K562 (cell line): Measurements from ENCODE around the gene FBN1. TPM values are rescaled to one million over a fixed set of nuclear protein-coding genes. Genes with fewer than 3 reads are reported as not detected.

Source experiments
- CEBPB ChIP-seq: fragments of 450-650 bp; IDR thresholded peaks from 2 replicates; pipeline ENCODE4 v1.6.1; 2016; ENCODE audit warnings: missing genetic modification characterization, missing compliant biosample characterization
- DPF2 ChIP-seq: fragments of 450-650 bp; IDR thresholded peaks from 2 replicates; pipeline ENCODE4 v1.6.1; 2016
- EHMT2 ChIP-seq: fragments of 450-650 bp; IDR thresholded peaks from 2 replicates; pipeline ENCODE4 v1.6.1; 2018; ENCODE audit warnings: antibody characterized with exemption
- ELF1 ChIP-seq: fragments of 200-800 bp; sonication (Bioruptor generic); IDR thresholded peaks from 2 replicates; pipeline ENCODE4 v1.6.1; 2016; ENCODE audit warnings: missing genetic modification characterization, missing compliant biosample characterization
- EP300 ChIP-seq: IDR thresholded peaks from 2 replicates; pipeline ENCODE4 v1.6.1; 2012; ENCODE audit warnings: low read length, improper control_type of control experiment
- ETV1 ChIP-seq: fragments of 450-650 bp; conservative IDR thresholded peaks from 2 replicates; pipeline ENCODE4 v1.6.1; 2016; ENCODE audit warnings: missing genetic modification characterization, control low read depth, low read depth, missing compliant biosample characterization
- HDAC1 ChIP-seq, 2 experiments: fragments of 450-650 bp; IDR thresholded peaks; 2 replicates each; pipeline ENCODE4 v1.6.1; 2016 to 2017; ENCODE audit warnings: inconsistent platforms in 1 of 2, mild to moderate bottlenecking in 1 of 2, moderate library complexity in 1 of 2
- HMBOX1 ChIP-seq: sonication (generic); IDR thresholded peaks from 2 replicates; pipeline ENCODE4 v1.6.1; 2016
- MEF2D ChIP-seq: conservative IDR thresholded peaks from 2 replicates; pipeline ENCODE4 v1.6.1; 2016; ENCODE audit warnings: low read depth, missing genetic modification characterization, missing compliant biosample characterization
- MEIS2 ChIP-seq: fragments of 450-650 bp; IDR thresholded peaks from 2 replicates; pipeline ENCODE4 v1.6.1; 2014; ENCODE audit warnings: mild to moderate bottlenecking; ENCODE audit not compliant: partially characterized antibody
- NFE2 ChIP-seq: IDR thresholded peaks from 2 replicates; pipeline ENCODE4 v1.6.1; 2014; ENCODE audit warnings: antibody characterized with exemption, low read depth
- SMARCA4 ChIP-seq: fragments of 450-650 bp; IDR thresholded peaks from 2 replicates; pipeline ENCODE4 v1.6.1; 2016
- SRSF3 ChIP-seq: fragments of 200-400 bp; formaldehyde crosslinking; IDR thresholded peaks from 2 replicates; pipeline ENCODE4 v1.6.1; 2016; ENCODE audit warnings: mild to moderate bottlenecking, low read length, moderate library complexity; ENCODE audit not compliant: insufficient read depth
- ZHX1 ChIP-seq: fragments of 150-350 bp; conservative IDR thresholded peaks from 2 replicates; pipeline ENCODE4 v1.6.1; 2014; ENCODE audit warnings: low read length
- ZNF318 ChIP-seq, 2 experiments: fragments of 450-650 bp; IDR thresholded peaks; 2 replicates each; pipeline ENCODE4 v1.6.1; 2016; ENCODE audit warnings: mild to moderate bottlenecking in 2 of 2, borderline replicate concordance in 1 of 2, low read depth in 1 of 2, moderate library complexity in 1 of 2
- ZNF584 ChIP-seq: fragments of 200-800 bp; sonication (Bioruptor generic); IDR thresholded peaks from 2 replicates; pipeline ENCODE4 v1.6.1; 2016; ENCODE audit warnings: low read depth, mild to moderate bottlenecking, missing genetic modification characterization, missing compliant biosample characterization
- ZNF766 ChIP-seq: fragments of 200-800 bp; sonication (Bioruptor generic); conservative IDR thresholded peaks from 2 replicates; pipeline ENCODE4 v1.6.1; 2016; ENCODE audit warnings: missing genetic modification characterization, missing compliant biosample characterization
- polyA plus RNA-seq, 8 experiments: library from polyadenylated mRNA; depleted of rRNA in 4 of 8; stranded (reverse) in 5 of 8; unstranded in 3 of 8; fragments of >200 nt; fragmentation: Nextera tagmentation in 2 of 8; fragmentation: Illumina TruSeq in 1 of 8; extraction: Ambion mirVana in 2 of 8; extraction: Trizol in 1 of 8; gene quantifications; 2 replicates each; pipeline versions ENCODE4 v1.2.1 to v1.2.3, GENCODE V29; 2011 to 2014; ENCODE audit warnings: inconsistent platforms in 1 of 8, missing spikeins in 1 of 8
- total RNA-seq, 7 experiments: library from RNA; depleted of rRNA in 6 of 7; stranded (reverse); fragments of >200 nt in 6 of 7; fragmentation: Illumina TruSeq in 2 of 7; extraction: Trizol in 2 of 7; gene quantifications; 2 replicates each; pipeline versions ENCODE4 v1.2.1 to v1.2.3, GENCODE V29; 2011 to 2021; ENCODE audit warnings: low replicate concordance in 1 of 7

FBN1 gene
- total and polyA plus RNA-seq, 9 of the 15 experiments (the other 6 are each of a cell fraction or from before 2014, with no cell fraction given): 0.15 to 1.2 (median 0.60) TPM

GRCh38 chr15:48555241-48555881, 90.1 kb downstream of the FBN1 start (continued):
- TF ChIP-seq MEIS2 (peak; percentile 93), NFE2 (peak; percentile 93), SMARCA4 (peak; percentile 83), ZNF318 (IDR thresholded peaks at IDR 0.05; ENCODE audit: borderline replicate concordance in 1 of 2, low read depth in 1 of 2) (no peak), MEF2D (tag) (peak; percentile 71; the same call in 1 of the 2 replicates), ELF1 (tag) (peak; percentile 56), ETV1 (tag) (peak; percentile 78), SRSF3 (no peak), DPF2 (peak; percentile 79), ZNF584 (no peak), EP300 (peak; percentile 80), HDAC1 (IDR thresholded peaks at IDR 0.05) (peak in 1 of 2 experiments; percentile 84; a peak in 2 of 4 replicates), EHMT2 (0 out of 2 replicates have a peak, but pooled peaks have one; percentile 22), HMBOX1 (peak; percentile 99), ZHX1 (no peak), CEBPB (tag) (peak; percentile 53; the same call in 1 of the 2 replicates), ZNF766 (CRISPR knock-in tag) (peak; percentile 65; the same call in 1 of the 2 replicates)
